DND-41 (cell line): Measurements from ENCODE around the gene USP32.
"Not testable (repeated sequence)": the region's sequence is repeated elsewhere in the genome, so short reads cannot be mapped to it uniquely, and the experiment has no call there.

Experiments used
- ATAC-seq: fragments of 200-7000 bp; cut with Tn5 transposase; 3 replicates; pipeline ENCODE4 v1.9.1; 2021; ENCODE audit warnings: low read depth; ENCODE audit not compliant: insufficient read depth
- DNase-seq: peaks from one replicate; pipeline ENCODE4 v3.0.0-alpha.2; 2020
- H2AFZ ChIP-seq: 2 replicates; pipeline ENCODE4 v1.6.0; 2012; ENCODE audit warnings: low read depth, low read length
- H3K27ac ChIP-seq: 2 replicates; pipeline ENCODE4 v1.5.1; 2012; ENCODE audit warnings: low read length, inconsistent platforms
- H3K27me3 ChIP-seq: fragments of 200-600 bp; sonication (generic); 2 replicates; pipeline ENCODE4 v1.6.0; 2012; ENCODE audit warnings: low read length, mild to moderate bottlenecking, inconsistent platforms; ENCODE audit not compliant: insufficient read depth, poor library complexity
- H3K36me3 ChIP-seq: 2 replicates; pipeline ENCODE4 v1.5.1; 2012; ENCODE audit warnings: low read length, inconsistent platforms; ENCODE audit not compliant: insufficient read depth
- H3K4me1 ChIP-seq: 2 replicates; pipeline ENCODE4 v1.5.1; 2012; ENCODE audit warnings: mild to moderate bottlenecking, low read length; ENCODE audit not compliant: insufficient read depth
- H3K4me2 ChIP-seq: 2 replicates; pipeline ENCODE4 v1.6.0; 2012; ENCODE audit warnings: mild to moderate bottlenecking, moderate library complexity, low read length, inconsistent platforms; ENCODE audit not compliant: insufficient read depth
- H3K4me3 ChIP-seq, 2 experiments: fragments of 200-600 bp in 1 of 2; shearing (Covaris generic) in 1 of 2; 2 replicates each; pipeline ENCODE4 v1.5.1; 2012 to 2016; ENCODE audit warnings: inconsistent platforms in 2 of 2, low read length in 2 of 2, mild to moderate bottlenecking in 2 of 2, low read depth in 1 of 2, moderate library complexity in 1 of 2
- H3K79me2 ChIP-seq: 2 replicates; pipeline ENCODE4 v1.6.0; 2012; ENCODE audit warnings: low read length, inconsistent platforms; ENCODE audit not compliant: insufficient read depth
- H3K9ac ChIP-seq: 2 replicates; pipeline ENCODE4 v1.6.0; 2012; ENCODE audit warnings: low read depth, mild to moderate bottlenecking, inconsistent platforms, low read length, moderate library complexity
- H3K9me3 ChIP-seq: 2 replicates; pipeline ENCODE4 v1.5.1; 2012; ENCODE audit warnings: low read length, moderate library complexity, mild to moderate bottlenecking, inconsistent platforms; ENCODE audit not compliant: insufficient read depth, severe bottlenecking
- H4K20me1 ChIP-seq: 2 replicates; pipeline ENCODE4 v1.6.0; 2012; ENCODE audit warnings: low read length; ENCODE audit not compliant: insufficient read depth
- CTCF ChIP-seq: IDR thresholded peaks from 2 replicates; pipeline ENCODE4 v1.5.1; 2012; ENCODE audit warnings: borderline replicate concordance, low read length, moderate library complexity, mild to moderate bottlenecking; ENCODE audit not compliant: poor library complexity, severe bottlenecking; ENCODE audit errors: extremely low read depth
- EZH2 ChIP-seq: IDR thresholded peaks from 3 replicates; pipeline ENCODE4 v1.6.1; 2012; ENCODE audit warnings: borderline replicate concordance, low read depth, mild to moderate bottlenecking, moderate library complexity, low read length, inconsistent platforms; ENCODE audit not compliant: severe bottlenecking

The USP32 gene

GRCh38 chr17:60321336-60322055, 70.4 kb downstream of the USP32 start:
- Histone ChIP-seq H3K4me1 (no peaks in the 10 kb centered on the region), H3K4me3 (no peak overlapping the region), H3K36me3 (no peaks in the 10 kb centered on the region), H3K4me2 (no peak overlapping the region), H3K9ac (no peak overlapping the region), H3K27ac (no peak overlapping the region), H3K9me3 (no peaks in the 10 kb centered on the region), H3K79me2 (peaks cover 74% of the 10 kb centered on the region), H4K20me1 (peaks cover 16% of the 10 kb centered on the region; the same call in 1 of the 2 replicates), H2AFZ (no peak overlapping the region), H3K27me3 (no peaks in the 10 kb centered on the region)
- DNase-seq (no peak), ATAC-seq (no peak)
- TF ChIP-seq EZH2 (no peak), CTCF (no peak)

GRCh38 chr17:60318830-60319229, 73.1 kb downstream of the USP32 start:
- no peak overlapping the region for H3K4me3 ChIP-seq
- H2AFZ ChIP-seq, result no peak overlapping the region
- H3K4me1 ChIP-seq, result no peaks in the 10 kb centered on the region
- H4K20me1 ChIP-seq, result peaks cover 19% of the 10 kb centered on the region
- no peaks in the 10 kb centered on the region for H3K27me3 ChIP-seq
- no peak for DNase-seq
- ATAC-seq, result no peak
- no peak overlapping the region for H3K27ac ChIP-seq
- TF ChIP-seq CTCF (no peak), EZH2 (no peak)
- H3K79me2 ChIP-seq, result peaks cover 80% of the 10 kb centered on the region
- H3K9ac ChIP-seq, result no peak overlapping the region
- no peaks in the 10 kb centered on the region for H3K36me3 ChIP-seq
- H3K9me3 ChIP-seq, result no peaks in the 10 kb centered on the region
- no peak overlapping the region for H3K4me2 ChIP-seq

GRCh38 chr17:60318326-60318725, 73.6 kb downstream of the USP32 start:
- Histone ChIP-seq H3K79me2 (peaks cover 79% of the 10 kb centered on the region), H4K20me1 (peaks cover 19% of the 10 kb centered on the region), H3K36me3 (no peaks in the 10 kb centered on the region), H3K27ac (no peak overlapping the region), H3K9me3 (no peaks in the 10 kb centered on the region), H3K4me3 (no peak overlapping the region), H3K27me3 (no peaks in the 10 kb centered on the region), H3K4me1 (no peaks in the 10 kb centered on the region), H3K4me2 (no peak overlapping the region), H3K9ac (no peak overlapping the region), H2AFZ (no peak overlapping the region)
- no peak for TF ChIP-seq CTCF
- no peak for TF ChIP-seq EZH2
- DNase-seq (no peak), ATAC-seq (no peak)

- Histone ChIP-seq H3K9me3 (no peaks in the 10 kb centered on the region), H3K4me1 (no peaks in the 10 kb centered on the region), H3K4me2 (no peak overlapping the region), H3K27ac (no peak overlapping the region), H3K79me2 (peaks cover 73% of the 10 kb centered on the region), H3K9ac (no peak overlapping the region), H3K4me3 (no peak overlapping the region), H4K20me1 (peaks cover 13% of the 10 kb centered on the region), H3K27me3 (no peaks in the 10 kb centered on the region), H2AFZ (no peak overlapping the region), H3K36me3 (no peaks in the 10 kb centered on the region)
- ATAC-seq, result no peak
- TF ChIP-seq CTCF, result peak; percentile 21
- no peak for TF ChIP-seq EZH2
- DNase-seq, result no peak
These were observed 76.3 kb downstream of the USP32 start for GRCh38 chr17:60315650-60316049.

- H3K4me2 ChIP-seq, result not testable (repeated sequence)
- H4K20me1 ChIP-seq, result peaks cover 10% of the 10 kb centered on the region
These were observed 77.0 kb downstream of the USP32 start for GRCh38 chr17:60314900-60315299.

More at GRCh38 chr17:60314900-60315299, 77.0 kb downstream of the USP32 start:
- H2AFZ ChIP-seq, DNase-seq, ATAC-seq, H3K4me1 ChIP-seq, H3K4me3 ChIP-seq, H3K27me3 ChIP-seq, H3K27ac ChIP-seq, H3K9ac ChIP-seq, H3K9me3 ChIP-seq, H3K36me3 ChIP-seq: not testable (repeated sequence)
- peaks cover 72% of the 10 kb centered on the region for H3K79me2 ChIP-seq
